DOHH2 (cell line): ENCODE measurements around the gene NPBWR2.

Experiments used
- H3F3A ChIP-seq: fragments of 200-600 bp; sonication (generic), shearing (Covaris generic); 2 replicates; pipeline ENCODE4 v1.6.0; 2016; ENCODE audit warnings: antibody characterized with exemption, mild to moderate bottlenecking; ENCODE audit not compliant: control insufficient read depth, insufficient read depth
- H3K27ac ChIP-seq: fragments of 200-600 bp; sonication (generic); 2 replicates; pipeline ENCODE4 v1.5.1; 2014; ENCODE audit warnings: low read depth, mild to moderate bottlenecking, low read length, moderate library complexity
- H3K27me3 ChIP-seq: fragments of 200-600 bp; sonication (generic); 2 replicates; pipeline ENCODE4 v1.6.1; 2014; ENCODE audit warnings: mild to moderate bottlenecking, low read length, mixed read lengths; ENCODE audit not compliant: control insufficient read depth
- H3K36me3 ChIP-seq: fragments of 200-600 bp; sonication (generic); 2 replicates; pipeline ENCODE4 v1.6.1; 2014; ENCODE audit warnings: mild to moderate bottlenecking, low read length, moderate library complexity, mixed read lengths; ENCODE audit not compliant: control insufficient read depth
- H3K4me1 ChIP-seq: fragments of 200-600 bp; sonication (generic); 2 replicates; pipeline ENCODE4 v1.6.1; 2014; ENCODE audit warnings: mild to moderate bottlenecking, low read length, mixed read lengths; ENCODE audit not compliant: control insufficient read depth
- H3K4me2 ChIP-seq: fragments of 200-600 bp; sonication (generic); 2 replicates; pipeline ENCODE4 v1.6.0; 2014; ENCODE audit warnings: mild to moderate bottlenecking, low read length, moderate library complexity
- H3K4me3 ChIP-seq: fragments of 200-600 bp; sonication (generic); 2 replicates; pipeline ENCODE4 v1.5.1; 2014; ENCODE audit warnings: mild to moderate bottlenecking, low read length, mixed read lengths
- H3K79me2 ChIP-seq: fragments of 200-600 bp; sonication (generic); 2 replicates; pipeline ENCODE4 v1.6.1; 2014; ENCODE audit warnings: mild to moderate bottlenecking, low read length, mixed read lengths; ENCODE audit not compliant: control insufficient read depth
- H3K9me2 ChIP-seq: fragments of 200-600 bp; sonication (generic); replicated peaks from 2 replicates; pipeline ENCODE4 v1.6.1; 2014; ENCODE audit warnings: mild to moderate bottlenecking, low read length, mixed read lengths; ENCODE audit not compliant: control insufficient read depth
- H3K9me3 ChIP-seq: fragments of 200-600 bp; sonication (generic); 2 replicates; pipeline ENCODE4 v1.6.1; 2014; ENCODE audit warnings: antibody characterized with exemption, low read length, mixed read lengths; ENCODE audit not compliant: control insufficient read depth, insufficient read depth
- H4K20me1 ChIP-seq: fragments of 200-600 bp; sonication (generic); 2 replicates; pipeline ENCODE4 v1.6.0; 2014; ENCODE audit warnings: low read depth, mild to moderate bottlenecking, antibody characterized with exemption, low read length, moderate library complexity; ENCODE audit not compliant: control insufficient read depth, insufficient read depth
- CTCF ChIP-seq: fragments of 200-600 bp; sonication (generic); IDR thresholded peaks from one replicate; pipeline ENCODE4 v1.5.1; 2014; ENCODE audit warnings: antibody characterized with exemption, mild to moderate bottlenecking, low read depth, low read length; ENCODE audit not compliant: poor library complexity, severe bottlenecking
- EZH2phosphoT487 ChIP-seq: fragments of 200-600 bp; sonication (generic); IDR thresholded peaks from 2 replicates; pipeline ENCODE4 v1.6.1; 2017; ENCODE audit warnings: borderline replicate concordance, mild to moderate bottlenecking, antibody characterized with exemption, low read length, moderate library complexity, mixed read lengths

NPBWR2 gene

GRCh38 chr20:64149809-64150560 lies 42.6 kb upstream of the NPBWR2 start:
- H3K27ac ChIP-seq = no peak overlapping the region
- no peaks in the 10 kb centered on the region for H3K27me3 ChIP-seq
- TF ChIP-seq EZH2phosphoT487 (no peak), CTCF (no peak)

GRCh38 chr20:64149141-64149540 lies 41.8 kb upstream of the NPBWR2 start:
- no peaks in the 10 kb centered on the region for H3K27me3 ChIP-seq

More at GRCh38 chr20:64149809-64150560, 42.6 kb upstream of the NPBWR2 start:
- H3K79me2 ChIP-seq = no peaks in the 10 kb centered on the region
- H4K20me1 ChIP-seq = no peaks in the 10 kb centered on the region
- H3F3A ChIP-seq = peaks cover 7% of the 10 kb centered on the region
- no peaks in the 10 kb centered on the region for H3K36me3 ChIP-seq
- H3K9me3 ChIP-seq = peaks cover 34% of the 10 kb centered on the region
- H3K9me2 ChIP-seq = no peaks in the 10 kb centered on the region
- H3K4me2 ChIP-seq = no peak overlapping the region
- no peak overlapping the region for H3K4me3 ChIP-seq
- H3K4me1 ChIP-seq = no peaks in the 10 kb centered on the region

GRCh38 chr20:64148581-64148980 lies 41.2 kb upstream of the NPBWR2 start:
- Histone ChIP-seq H3K9me2 (no peaks in the 10 kb centered on the region), H3K4me1 (no peaks in the 10 kb centered on the region), H3K4me3 (no peak overlapping the region), H3K9me3 (peaks cover 48% of the 10 kb centered on the region), H3K36me3 (no peaks in the 10 kb centered on the region), H3F3A (peaks cover 7% of the 10 kb centered on the region), H4K20me1 (no peaks in the 10 kb centered on the region), H3K4me2 (no peak overlapping the region), H3K79me2 (no peaks in the 10 kb centered on the region), H3K27me3 (no peaks in the 10 kb centered on the region), H3K27ac (no peak overlapping the region)
- no peak for TF ChIP-seq CTCF
- TF ChIP-seq EZH2phosphoT487 = no peak

More at GRCh38 chr20:64149141-64149540, 41.8 kb upstream of the NPBWR2 start:
- H3K4me1 ChIP-seq = no peaks in the 10 kb centered on the region
- H3K9me3 ChIP-seq = peaks cover 42% of the 10 kb centered on the region
- no peaks in the 10 kb centered on the region for H4K20me1 ChIP-seq
- H3K4me2 ChIP-seq = no peak overlapping the region
- no peaks in the 10 kb centered on the region for H3K79me2 ChIP-seq
- no peak overlapping the region for H3K4me3 ChIP-seq
- no peaks in the 10 kb centered on the region for H3K36me3 ChIP-seq
- H3K27ac ChIP-seq = no peak overlapping the region
- peaks cover 7% of the 10 kb centered on the region for H3F3A ChIP-seq
- no peak for TF ChIP-seq EZH2phosphoT487
- H3K9me2 ChIP-seq = no peaks in the 10 kb centered on the region

GRCh38 chr20:64146936-64147477 lies 39.6 kb upstream of the NPBWR2 start:
- H3K4me3 ChIP-seq = no peak overlapping the region
- H3K79me2 ChIP-seq = no peaks in the 10 kb centered on the region
- H3K27me3 ChIP-seq = peaks cover 4% of the 10 kb centered on the region; the same call in 1 of the 2 replicates
- TF ChIP-seq CTCF (no peak), EZH2phosphoT487 (no peak)
- no peak overlapping the region for H3K4me2 ChIP-seq
- peaks cover 10% of the 10 kb centered on the region for H3K4me1 ChIP-seq
- H3K27ac ChIP-seq = no peak overlapping the region
- no peaks in the 10 kb centered on the region for H3K36me3 ChIP-seq
- H3K9me2 ChIP-seq = no peaks in the 10 kb centered on the region
- H3K9me3 ChIP-seq = peaks cover 49% of the 10 kb centered on the region
- no peaks in the 10 kb centered on the region for H4K20me1 ChIP-seq
- H3F3A ChIP-seq = peaks cover 7% of the 10 kb centered on the region
